Activated CD8-positive, alpha-beta memory T cell treated with anti-CD3 and anti-CD28 coated beads, Interleukin-2, amount 10 ng/mL, durations not matched to agents 7 days and 5 days (primary cell): ENCODE results near the gene AHR. TPM values are rescaled to one million over a fixed set of nuclear protein-coding genes. Genes with fewer than 3 reads are reported as not detected.
"Not testable (repeated sequence)": the region's sequence is repeated elsewhere in the genome, so short reads cannot be mapped to it uniquely, and the experiment has no call there.

Source experiments
- ATAC-seq: fragments of 150-1000 bp; cut with Tn5 transposase; one replicate; pipeline ENCODE4 v1.10.0; 2021; ENCODE audit warnings: moderate library complexity
- CTCF ChIA-PET: fragments of 350-600 bp; sonication (Branson Sonifier 250); formaldehyde crosslinking; loops from one replicate; lab custom pipeline; 2021; ENCODE audit warnings: antibody characterized with exemption; lab: Charles Lee
- DNase-seq: peaks from one replicate; pipeline ENCODE4 v3.0.0-alpha.2; 2020
- H3K27ac Mint-ChIP-seq: one replicate; pipeline ENCODE4 v1.8.0; 2021; ENCODE audit warnings: mild to moderate bottlenecking, mixed read lengths
- H3K27me3 Mint-ChIP-seq: one replicate; pipeline ENCODE4 v1.8.0; 2021; ENCODE audit warnings: mixed read lengths
- H3K36me3 Mint-ChIP-seq: one replicate; pipeline ENCODE4 v1.8.0; 2021; ENCODE audit warnings: mild to moderate bottlenecking, mixed read lengths
- H3K4me1 Mint-ChIP-seq: one replicate; pipeline ENCODE4 v1.8.0; 2021; ENCODE audit warnings: mixed read lengths
- H3K4me3 Mint-ChIP-seq: one replicate; pipeline ENCODE4 v1.8.0; 2021; ENCODE audit warnings: mild to moderate bottlenecking, moderate library complexity, mixed read lengths
- H3K9me3 Mint-ChIP-seq: one replicate; pipeline ENCODE4 v1.8.0; 2022; ENCODE audit warnings: low read depth, mixed read lengths
- total RNA-seq, 2 experiments: library from RNA; stranded (reverse); gene quantifications; one replicate each; pipeline ENCODE4 v1.2.3, GENCODE V29; 2021

Gene AHR
- total RNA-seq, 2 experiments from 2014 or later: 23.8 to 46.3 TPM

DNA sequence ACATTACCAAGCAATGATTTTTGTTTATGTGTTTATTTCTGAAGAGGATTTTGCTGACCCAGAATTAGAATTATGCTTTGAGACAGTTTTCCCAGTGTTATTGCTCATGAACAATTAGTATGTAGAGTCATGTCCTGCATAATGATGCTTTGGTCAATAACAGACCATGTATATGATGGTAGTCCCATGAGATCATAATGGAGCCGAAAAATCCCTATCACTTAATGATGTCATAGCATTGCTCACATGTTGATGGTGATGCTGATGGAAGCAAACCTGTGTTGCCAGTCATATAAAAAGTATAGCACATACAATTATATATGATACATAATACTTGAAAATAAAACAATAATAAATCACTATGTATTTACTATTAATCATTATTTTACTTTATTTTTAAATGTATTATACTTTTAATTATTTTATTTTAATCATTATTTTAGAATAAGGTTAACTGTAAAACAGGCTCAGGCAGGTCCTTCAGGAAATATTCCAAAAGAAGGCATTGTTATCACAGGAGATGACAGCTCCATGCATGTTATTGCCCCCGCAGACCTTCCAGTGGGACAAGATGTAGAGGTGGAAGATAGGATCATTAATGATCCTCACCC lies 33.5 kb downstream of the AHR start:
- Mint-ChIP-seq H3K4me3 (no peak overlapping the region), H3K9me3 (no peaks in the 10 kb centered on the region), H3K4me1 (no peaks in the 10 kb centered on the region), H3K27me3 (no peaks in the 10 kb centered on the region), H3K27ac (no peak overlapping the region), H3K36me3 (peaks cover 49% of the 10 kb centered on the region)
- no peak for DNase-seq
- CTCF ChIA-PET: no interaction called here
- ATAC-seq: no peak

GRCh38 chr7:17333221-17333620 lies 34.8 kb downstream of the AHR start:
- no peak for ATAC-seq
- CTCF ChIA-PET: no interaction called here
- Mint-ChIP-seq H3K4me1 (no peaks in the 10 kb centered on the region), H3K27ac (no peak overlapping the region), H3K36me3 (peaks cover 53% of the 10 kb centered on the region), H3K27me3 (no peaks in the 10 kb centered on the region), H3K4me3 (no peak overlapping the region), H3K9me3 (peaks cover 2% of the 10 kb centered on the region)
- no peak for DNase-seq

DNA sequence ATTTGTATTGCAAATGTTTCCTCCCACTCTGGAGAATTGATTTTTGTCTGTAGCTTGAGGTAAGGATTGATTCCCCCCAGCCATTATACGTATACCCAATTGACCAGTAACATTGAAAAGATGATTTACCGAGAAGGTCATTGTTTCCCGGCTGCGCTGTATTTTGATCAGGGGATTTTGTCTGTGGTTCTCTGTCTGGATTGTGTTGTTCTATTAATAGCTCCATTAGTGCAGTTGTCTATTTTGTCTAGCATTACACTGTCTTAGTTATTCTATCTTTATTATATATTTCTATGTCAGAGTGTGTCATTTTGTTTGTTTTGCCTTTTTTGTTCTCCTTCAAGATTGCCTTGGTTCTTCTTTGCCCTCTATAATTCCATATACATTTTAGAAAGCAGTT lies 37.7 kb downstream of the AHR start:
- DNase-seq: no peak
- no peak for ATAC-seq
- H3K36me3 Mint-ChIP-seq: peaks cover 53% of the 10 kb centered on the region
- H3K27ac Mint-ChIP-seq: no peak overlapping the region
- H3K4me3 Mint-ChIP-seq: no peak overlapping the region
- CTCF ChIA-PET: no interaction called here
- no peaks in the 10 kb centered on the region for H3K27me3 Mint-ChIP-seq
- peaks cover 2% of the 10 kb centered on the region for H3K9me3 Mint-ChIP-seq
- H3K4me1 Mint-ChIP-seq: no peaks in the 10 kb centered on the region

- Mint-ChIP-seq H3K36me3 (peaks cover 48% of the 10 kb centered on the region), H3K4me3 (no peak overlapping the region), H3K4me1 (peaks cover 6% of the 10 kb centered on the region), H3K27me3 (no peaks in the 10 kb centered on the region), H3K9me3 (peaks cover 2% of the 10 kb centered on the region), H3K27ac (no peak overlapping the region)
- CTCF ChIA-PET: no interaction called here
- no peak for DNase-seq
- ATAC-seq: no peak
Observed at GRCh38 chr7:17339139-17339538, 40.7 kb downstream of the AHR start.

DNA sequence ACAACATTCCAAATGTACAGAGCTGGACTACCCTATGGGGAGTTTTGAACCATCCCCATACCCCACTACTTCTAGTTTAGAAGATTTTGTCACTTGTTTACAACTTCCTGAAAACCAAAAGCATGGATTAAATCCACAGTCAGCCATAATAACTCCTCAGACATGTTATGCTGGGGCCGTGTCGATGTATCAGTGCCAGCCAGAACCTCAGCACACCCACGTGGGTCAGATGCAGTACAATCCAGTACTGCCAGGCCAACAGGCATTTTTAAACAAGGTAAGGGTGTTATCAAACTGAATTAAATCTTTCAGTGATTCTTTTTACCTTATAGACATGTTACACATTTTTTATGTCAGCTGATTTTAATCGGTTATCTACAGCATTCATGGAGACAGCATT lies 41.5 kb downstream of the AHR start:
- H3K4me1 Mint-ChIP-seq: peaks cover 6% of the 10 kb centered on the region
- DNase-seq: no peak
- no peaks in the 10 kb centered on the region for H3K27me3 Mint-ChIP-seq
- H3K36me3 Mint-ChIP-seq: peaks cover 46% of the 10 kb centered on the region
- CTCF ChIA-PET: interaction anchor here (1.5 kb wide), 1 partner anchor 9 kb away, joined by 4 read pairs; no protein-coding TSS in a partner anchor
- H3K9me3 Mint-ChIP-seq: peaks cover 2% of the 10 kb centered on the region
- no peak overlapping the region for H3K4me3 Mint-ChIP-seq
- H3K27ac Mint-ChIP-seq: no peak overlapping the region
- ATAC-seq: no peak

GRCh38 chr7:17340655-17341054 lies 42.2 kb downstream of the AHR start:
- peaks cover 2% of the 10 kb centered on the region for H3K9me3 Mint-ChIP-seq
- CTCF ChIA-PET: interaction anchor here (1.5 kb wide), 1 partner anchor 10 kb away, joined by 4 read pairs; no protein-coding TSS in a partner anchor
- H3K36me3 Mint-ChIP-seq: peaks cover 45% of the 10 kb centered on the region
- H3K27me3 Mint-ChIP-seq: no peaks in the 10 kb centered on the region
- ATAC-seq (no peak), DNase-seq (no peak)
- peaks cover 6% of the 10 kb centered on the region for H3K4me1 Mint-ChIP-seq
- H3K27ac Mint-ChIP-seq: no peak overlapping the region
- no peak overlapping the region for H3K4me3 Mint-ChIP-seq

DNA sequence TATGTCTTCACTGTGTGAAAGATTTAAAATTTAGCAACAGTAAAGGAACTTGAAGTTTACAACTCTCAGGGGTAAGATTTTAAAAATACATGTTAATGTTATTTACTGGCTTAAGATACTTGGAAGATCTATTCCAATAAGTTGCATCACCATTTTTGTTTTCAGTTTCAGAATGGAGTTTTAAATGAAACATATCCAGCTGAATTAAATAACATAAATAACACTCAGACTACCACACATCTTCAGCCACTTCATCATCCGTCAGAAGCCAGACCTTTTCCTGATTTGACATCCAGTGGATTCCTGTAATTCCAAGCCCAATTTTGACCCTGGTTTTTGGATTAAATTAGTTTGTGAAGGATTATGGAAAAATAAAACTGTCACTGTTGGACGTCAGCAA lies 44.3 kb downstream of the AHR start:
- H3K36me3 Mint-ChIP-seq: peaks cover 37% of the 10 kb centered on the region
- no peak overlapping the region for H3K4me3 Mint-ChIP-seq
- H3K27ac Mint-ChIP-seq: no peak overlapping the region
- DNase-seq (no peak), ATAC-seq (no peak)
- H3K9me3 Mint-ChIP-seq: no peaks in the 10 kb centered on the region
- CTCF ChIA-PET: no interaction called here
- peaks cover 6% of the 10 kb centered on the region for H3K4me1 Mint-ChIP-seq
- no peaks in the 10 kb centered on the region for H3K27me3 Mint-ChIP-seq

DNA sequence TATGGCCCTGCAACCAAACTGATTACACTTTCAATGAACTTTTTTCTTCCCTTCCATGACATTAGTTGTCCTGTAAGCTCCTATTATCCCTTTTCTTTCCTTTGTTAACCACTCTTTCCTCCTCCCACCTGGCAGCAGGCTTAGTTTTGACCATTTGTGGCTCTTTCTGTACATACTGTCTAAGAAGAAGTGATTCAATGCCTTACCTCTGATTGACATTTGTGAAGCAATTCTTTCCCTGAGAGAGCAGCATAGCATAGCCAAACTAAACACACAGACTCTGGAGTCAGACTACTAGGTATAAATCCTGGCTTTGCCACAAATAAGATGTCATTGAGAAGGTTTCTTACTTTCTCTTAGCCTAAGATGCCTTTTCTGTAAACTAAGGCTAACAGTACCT lies 48.9 kb downstream of the AHR start:
- CTCF ChIA-PET: no interaction called here
- Mint-ChIP-seq H3K4me3 (no peak overlapping the region), H3K36me3 (peaks cover 51% of the 10 kb centered on the region), H3K27ac (no peak overlapping the region), H3K9me3 (peaks cover 13% of the 10 kb centered on the region), H3K4me1 (peaks cover 5% of the 10 kb centered on the region), H3K27me3 (no peaks in the 10 kb centered on the region)
- DNase-seq: no peak
- no peak for ATAC-seq

DNA sequence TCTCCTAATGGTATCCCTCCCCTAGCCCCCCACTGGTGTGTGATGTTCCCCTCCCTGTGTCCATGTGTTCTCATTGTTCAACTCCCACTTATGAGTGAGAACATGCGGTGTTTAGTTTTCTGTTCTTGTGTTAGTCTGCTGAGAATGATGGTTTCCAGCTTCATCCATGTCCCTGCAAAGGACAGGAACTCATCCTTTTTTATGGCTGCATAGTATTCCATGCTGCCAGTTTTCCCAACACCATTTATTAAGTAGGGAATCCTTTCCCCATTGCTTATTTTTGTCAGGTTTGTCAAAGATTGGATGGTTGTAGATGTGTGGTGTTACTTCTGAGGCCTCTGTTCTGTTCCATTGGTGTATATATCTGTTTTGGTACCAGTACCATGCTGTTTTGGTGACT lies 50.5 kb downstream of the AHR start:
- not testable (repeated sequence) for ATAC-seq, H3K27ac Mint-ChIP-seq
- peaks cover 50% of the 10 kb centered on the region for H3K36me3 Mint-ChIP-seq

DNA sequence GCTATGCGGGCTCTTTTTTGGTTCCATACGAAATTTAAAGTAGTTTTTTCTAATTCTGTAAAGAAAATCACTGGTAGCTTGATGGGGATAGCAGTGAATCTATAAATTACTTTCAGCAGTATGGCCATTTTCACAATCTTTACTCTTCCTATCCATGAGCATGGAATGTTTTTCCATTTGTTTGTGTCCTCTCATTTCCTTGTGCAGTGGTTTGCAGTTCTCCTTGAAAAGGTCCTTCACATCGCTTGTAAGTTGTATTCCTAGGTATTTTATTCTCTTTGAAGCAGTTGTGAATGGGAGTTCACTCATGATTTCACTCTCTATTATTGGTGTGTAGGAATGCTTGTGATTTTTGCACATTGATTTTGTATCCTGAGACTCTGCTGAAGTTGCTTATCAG lies 51.9 kb downstream of the AHR start:
- H3K4me1 Mint-ChIP-seq, H3K4me3 Mint-ChIP-seq, H3K27ac Mint-ChIP-seq, H3K27me3 Mint-ChIP-seq, DNase-seq, CTCF ChIA-PET, ATAC-seq: not testable (repeated sequence)
- Mint-ChIP-seq H3K9me3 (peaks cover 13% of the 10 kb centered on the region), H3K36me3 (peaks cover 54% of the 10 kb centered on the region)

More for the DNA sequence above, 50.5 kb downstream of the AHR start:
- DNase-seq, H3K4me3 Mint-ChIP-seq, H3K27me3 Mint-ChIP-seq, CTCF ChIA-PET, H3K4me1 Mint-ChIP-seq: not testable (repeated sequence)
- H3K9me3 Mint-ChIP-seq: peaks cover 13% of the 10 kb centered on the region

GRCh38 chr7:17353650-17354419 lies 55.4 kb downstream of the AHR start:
- H3K36me3 Mint-ChIP-seq: peaks cover 44% of the 10 kb centered on the region
- H3K27me3 Mint-ChIP-seq, CTCF ChIA-PET, DNase-seq, H3K4me1 Mint-ChIP-seq, ATAC-seq, H3K27ac Mint-ChIP-seq, H3K4me3 Mint-ChIP-seq: not testable (repeated sequence)
- peaks cover 13% of the 10 kb centered on the region for H3K9me3 Mint-ChIP-seq

DNA sequence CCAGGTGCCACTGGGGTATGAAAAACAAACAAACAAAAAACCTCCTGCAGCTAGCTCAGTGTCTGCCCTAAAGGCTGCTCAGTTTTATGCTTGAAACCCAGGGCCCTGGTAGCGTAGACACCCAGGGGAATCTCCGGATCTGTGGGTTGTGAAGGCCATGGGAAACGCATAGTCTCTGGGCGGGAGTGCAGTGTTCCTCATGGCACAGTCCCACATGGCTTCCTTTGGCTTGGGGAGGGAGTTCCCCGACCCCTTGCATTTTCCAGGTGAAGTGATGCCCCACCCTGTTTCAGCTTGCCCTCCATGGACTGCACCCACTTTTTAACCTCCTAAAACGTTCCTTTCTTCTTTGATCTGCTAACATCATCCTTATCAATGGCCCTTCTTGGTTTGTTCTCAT lies 56.0 kb downstream of the AHR start:
- ATAC-seq: no peak
- CTCF ChIA-PET: no interaction called here
- Mint-ChIP-seq H3K4me3 (no peak overlapping the region), H3K9me3 (peaks cover 13% of the 10 kb centered on the region), H3K27me3 (no peaks in the 10 kb centered on the region), H3K4me1 (no peaks in the 10 kb centered on the region), H3K36me3 (peaks cover 37% of the 10 kb centered on the region), H3K27ac (no peak overlapping the region)
- DNase-seq: no peak

DNA sequence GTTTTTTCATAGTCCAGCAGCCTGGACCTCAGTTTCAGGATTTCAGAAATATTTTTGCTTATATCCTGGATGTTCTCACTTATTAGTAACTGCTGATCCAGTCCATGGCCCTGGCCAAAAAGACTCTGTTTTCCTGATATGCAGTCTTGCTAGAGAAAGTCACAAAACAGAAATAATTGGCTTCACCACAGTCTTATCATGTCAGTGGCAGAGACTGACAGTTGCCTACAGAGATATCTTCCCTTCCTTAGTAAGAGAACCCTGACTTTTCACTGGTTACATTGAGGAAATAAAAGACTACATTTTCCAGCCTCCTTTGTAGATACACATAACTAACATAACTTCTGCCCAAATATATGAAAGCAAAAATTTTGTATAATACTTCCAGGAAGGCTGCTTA lies 56.6 kb downstream of the AHR start:
- H3K9me3 Mint-ChIP-seq: peaks cover 13% of the 10 kb centered on the region
- no peak overlapping the region for H3K27ac Mint-ChIP-seq
- H3K27me3 Mint-ChIP-seq: no peaks in the 10 kb centered on the region
- no peak overlapping the region for H3K4me3 Mint-ChIP-seq
- ATAC-seq: no peak
- H3K4me1 Mint-ChIP-seq: no peaks in the 10 kb centered on the region
- H3K36me3 Mint-ChIP-seq: peaks cover 32% of the 10 kb centered on the region
- no peak for DNase-seq
- CTCF ChIA-PET: no interaction called here

- H3K27ac Mint-ChIP-seq: no peak overlapping the region
- H3K36me3 Mint-ChIP-seq: peaks cover 21% of the 10 kb centered on the region
- H3K27me3 Mint-ChIP-seq: no peaks in the 10 kb centered on the region
- DNase-seq: no peak
- H3K9me3 Mint-ChIP-seq: peaks cover 6% of the 10 kb centered on the region
- ATAC-seq: no peak
- CTCF ChIA-PET: no interaction called here
- H3K4me1 Mint-ChIP-seq: no peaks in the 10 kb centered on the region
- no peak overlapping the region for H3K4me3 Mint-ChIP-seq
Observed at GRCh38 chr7:17357952-17358351, 59.5 kb downstream of the AHR start.
